Caki2 (cell line): ENCODE data around the gene NLRP13. TPM values are rescaled to one million over a fixed set of nuclear protein-coding genes. Genes with fewer than 3 reads are reported as not detected.

ENCODE experiments used
- DNase-seq: peaks from one replicate; pipeline ENCODE4 v3.0.0-alpha.2; 2015; ENCODE audit warnings: low read depth
- in situ Hi-C: cut with HindIII; loops from 2 replicates; pipeline ENCODE4 v1.10.0; 2016; ENCODE audit warnings: low sequenced_read_pairs, low pct_unique_long_range_greater_than_20kb, mixed read lengths
- total RNA-seq: library from RNA; depleted of rRNA; stranded (reverse); fragments of >200 nt; shearing (Covaris generic); gene quantifications from 2 replicates; pipeline ENCODE4 v1.2.3, GENCODE V29; 2014; ENCODE audit warnings: low replicate concordance; rRNA removed

The NLRP13 gene
- total RNA-seq, 1 experiment from 2014 or later, result not detected

- no peak for DNase-seq
- in situ Hi-C loops, result no loop called here
These were observed 24.4 kb downstream of the NLRP13 start for GRCh38 chr19:55907746-55908145.

- in situ Hi-C loops, result no loop called here
- no peak for DNase-seq
These were observed 24.9 kb downstream of the NLRP13 start for GRCh38 chr19:55907286-55907685.

GRCh38 chr19:55902080-55902751 lies 29.9 kb downstream of the NLRP13 start:
- no peak for DNase-seq

GRCh38 chr19:55901369-55902079 lies 30.6 kb downstream of the NLRP13 start:
- in situ Hi-C loops, result no loop called here
- DNase-seq, result no peak

More at GRCh38 chr19:55902080-55902751, 29.9 kb downstream of the NLRP13 start:
- in situ Hi-C loops, result no loop called here

- DNase-seq, result no peak
- in situ Hi-C loops, result no loop called here
These were observed 33.2 kb downstream of the NLRP13 start for GRCh38 chr19:55898911-55899310.

GRCh38 chr19:55882626-55883025 lies 49.5 kb downstream of the NLRP13 start:
- no peak for DNase-seq
- in situ Hi-C loops, result no loop called here

GRCh38 chr19:55877211-55877610 lies 54.9 kb downstream of the NLRP13 start:
- in situ Hi-C loops, result no loop called here
- no peak for DNase-seq

- in situ Hi-C loops, result no loop called here
- no peak for DNase-seq
These were observed 61.4 kb downstream of the NLRP13 start for GRCh38 chr19:55870736-55871135.

- in situ Hi-C loops, result no loop called here
- no peak for DNase-seq
These were observed 65.0 kb downstream of the NLRP13 start for GRCh38 chr19:55867101-55867500.

GRCh38 chr19:55866521-55866920 lies 65.6 kb downstream of the NLRP13 start:
- in situ Hi-C loops, result no loop called here
- no peak for DNase-seq

GRCh38 chr19:55858969-55859368 lies 73.2 kb downstream of the NLRP13 start:
- no peak for DNase-seq

GRCh38 chr19:55858401-55858800 lies 73.7 kb downstream of the NLRP13 start:
- in situ Hi-C loops, result no loop called here
- DNase-seq, result no peak

More at GRCh38 chr19:55858969-55859368, 73.2 kb downstream of the NLRP13 start:
- in situ Hi-C loops, result no loop called here

- in situ Hi-C loops, result no loop called here
These were observed 74.2 kb downstream of the NLRP13 start for GRCh38 chr19:55857974-55858373.

GRCh38 chr19:55857149-55857548 lies 75.0 kb downstream of the NLRP13 start:
- no peak for DNase-seq
- in situ Hi-C loops, result no loop called here

More at GRCh38 chr19:55857974-55858373, 74.2 kb downstream of the NLRP13 start:
- no peak for DNase-seq

- no peak for DNase-seq
- in situ Hi-C loops, result no loop called here
These were observed 77.0 kb downstream of the NLRP13 start for GRCh38 chr19:55855160-55855559.

Other genes starting within 250 kb of the NLRP13 start
- not detected in 2 replicates for gene NLRP9, start 193.9 kb downstream of the NLRP13 start, total RNA-seq
- gene RFPL4A, start 173.2 kb downstream of the NLRP13 start, total RNA-seq, result not detected in 2 replicates
- gene RFPL4AL1, start 163.2 kb downstream of the NLRP13 start, total RNA-seq, result not detected in 2 replicates
- gene NLRP11, start 100.3 kb downstream of the NLRP13 start, total RNA-seq, result 0.14 TPM in 1 of 2 replicates, not detected in the other
- gene NLRP4, start 95.8 kb downstream of the NLRP13 start, total RNA-seq, result not detected in 2 replicates
- not detected in 2 replicates for gene NLRP8, start 15.5 kb upstream of the NLRP13 start, total RNA-seq
- not detected in 2 replicates for gene NLRP5, start 54.4 kb upstream of the NLRP13 start, total RNA-seq
- gene ZNF787, start 189.0 kb upstream of the NLRP13 start, total RNA-seq, result 63.4 and 64.2 TPM in 2 replicates
- 30.9 and 31.3 TPM in 2 replicates for gene ZNF444, start 209.0 kb upstream of the NLRP13 start, total RNA-seq
- gene GALP, start 243.7 kb upstream of the NLRP13 start, total RNA-seq, result not detected in 2 replicates